AG20443 (cell line): ENCODE results near the gene UNG.
"Not testable (repeated sequence)": the region's sequence is repeated elsewhere in the genome, so short reads cannot be mapped to it uniquely, and the experiment has no call there.

ENCODE experiments used
- DNase-seq: peaks from one replicate; pipeline ENCODE4 v3.0.0; 2012; ENCODE audit warnings: low spot score, mixed read lengths

Gene UNG

GRCh38 chr12:109097435-109098182 lies at the start of gene UNG:
TSS of gene UNG (plus strand) at chr12:109097597. CDS start at chr12:109097680, 83 bp downstream.
- peak; percentile 99 for DNase-seq

GRCh38 chr12:109048706-109049105 lies 48.7 kb upstream of the UNG start:
- DNase-seq: not testable (repeated sequence)

DNA sequence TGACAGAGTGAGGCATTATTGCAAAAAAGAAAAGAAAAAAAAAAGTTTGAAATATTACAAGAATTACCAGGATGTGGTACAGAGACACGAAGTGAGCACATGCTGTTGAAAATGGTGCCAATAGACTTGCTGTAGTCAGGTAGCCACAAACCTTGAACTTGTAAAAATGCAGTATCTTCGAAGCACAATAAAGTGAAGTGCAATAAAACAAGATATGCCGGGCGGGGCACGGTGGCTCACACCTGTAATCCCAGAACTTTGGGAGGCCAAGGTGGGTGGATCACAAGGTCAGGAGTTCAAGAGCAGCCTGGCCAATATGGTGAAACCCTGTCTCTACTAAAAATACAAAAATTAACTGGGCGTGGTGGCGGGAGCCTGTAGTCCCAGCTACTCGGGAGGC lies 47.6 kb upstream of the UNG start:
- not testable (repeated sequence) for DNase-seq

GRCh38 chr12:109052097-109052413 lies 45.3 kb upstream of the UNG start:
- DNase-seq: no peak

DNA sequence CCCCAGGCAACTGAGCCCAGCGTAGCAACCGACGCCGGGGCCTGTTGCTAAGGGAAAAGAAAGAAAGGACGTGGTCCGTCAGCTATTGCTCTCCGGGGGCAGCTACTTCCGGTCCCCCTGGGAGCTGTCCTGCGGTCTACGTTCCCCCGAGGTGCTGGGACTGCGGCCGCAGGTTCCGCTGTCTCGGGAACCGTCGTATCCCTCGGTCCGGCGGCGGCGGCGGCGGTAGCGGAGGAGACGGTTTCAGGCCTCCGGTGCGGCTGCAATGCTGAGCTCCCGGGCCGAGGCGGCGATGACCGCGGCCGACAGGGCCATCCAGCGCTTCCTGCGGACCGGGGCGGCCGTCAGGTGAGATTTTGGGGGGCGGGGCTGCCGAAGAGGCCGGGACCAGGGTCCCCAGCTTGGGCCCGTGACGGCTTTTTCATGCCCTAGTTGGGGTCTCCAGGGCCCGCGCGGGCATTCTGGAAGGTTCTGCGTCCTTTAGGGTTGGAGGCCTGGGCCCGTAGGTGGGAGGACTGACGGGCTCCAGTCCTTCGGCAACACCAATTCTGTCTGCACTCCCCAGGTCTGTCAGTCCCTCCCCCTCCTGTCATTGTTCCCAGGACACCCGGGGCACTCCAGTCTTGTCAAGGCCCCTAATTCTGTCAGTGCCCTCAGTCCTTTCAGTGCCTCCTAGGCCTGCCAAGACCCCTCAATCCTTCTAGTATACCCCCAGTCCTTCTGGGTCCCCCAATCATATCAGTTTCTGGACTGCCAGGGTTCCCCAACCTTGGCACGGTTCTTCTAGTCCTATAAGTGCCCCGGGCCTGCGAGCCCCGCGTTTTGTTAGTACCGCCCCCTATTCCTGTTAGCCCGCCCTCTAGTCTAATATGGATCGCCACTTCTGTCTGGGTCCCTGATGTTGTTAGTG lies 44.7 kb upstream of the UNG start, which contains the start of gene USP30:
USP30 (plus strand) TSS at position 163 of the 910 bp plus-strand sequence; CDS start at position 266, 103 bp downstream.
- DNase-seq: peak; percentile 98

GRCh38 chr12:109053382-109054123 lies 43.8 kb upstream of the UNG start:
- DNase-seq: no peak

GRCh38 chr12:109054124-109054513 lies 43.3 kb upstream of the UNG start:
- not testable (repeated sequence) for DNase-seq

DNA sequence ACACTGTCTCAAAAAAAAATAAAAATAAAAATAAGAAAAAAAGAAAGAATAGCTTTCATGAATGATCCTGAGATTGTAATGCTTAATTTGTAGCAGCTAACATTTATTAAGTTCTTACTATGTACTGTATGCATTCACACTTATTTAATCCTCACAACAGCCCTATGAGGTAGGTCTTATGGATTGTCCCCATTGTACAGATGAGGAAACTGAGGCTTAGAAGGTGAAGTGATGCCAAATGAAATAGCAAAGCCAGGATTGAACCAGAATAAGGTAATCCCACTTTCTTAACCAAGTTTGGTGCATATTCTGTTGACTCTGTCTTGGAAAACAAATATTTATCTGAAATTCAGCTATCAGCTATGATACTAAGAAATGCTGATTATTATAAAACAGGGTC lies 42.9 kb upstream of the UNG start:
- no peak for DNase-seq

DNA sequence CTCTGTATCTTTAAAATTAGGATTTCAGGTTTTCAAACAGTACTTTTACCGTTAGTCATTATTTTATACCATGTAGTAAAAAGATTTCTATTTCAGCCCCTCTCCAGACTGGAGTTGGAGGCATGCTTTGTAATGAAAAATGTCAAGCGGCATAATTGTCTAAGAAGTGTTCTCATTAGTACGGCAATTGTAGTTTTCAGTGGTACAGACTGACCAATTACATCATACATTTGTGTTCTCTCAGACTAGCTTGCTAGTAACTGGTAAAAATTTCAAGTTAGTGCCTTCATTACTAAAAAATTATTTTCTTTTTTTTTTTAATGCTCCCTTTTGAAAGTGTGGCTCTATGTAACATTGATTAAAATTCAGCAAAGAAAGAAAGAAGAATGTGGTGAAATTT lies 40.5 kb upstream of the UNG start:
- no peak for DNase-seq

DNA sequence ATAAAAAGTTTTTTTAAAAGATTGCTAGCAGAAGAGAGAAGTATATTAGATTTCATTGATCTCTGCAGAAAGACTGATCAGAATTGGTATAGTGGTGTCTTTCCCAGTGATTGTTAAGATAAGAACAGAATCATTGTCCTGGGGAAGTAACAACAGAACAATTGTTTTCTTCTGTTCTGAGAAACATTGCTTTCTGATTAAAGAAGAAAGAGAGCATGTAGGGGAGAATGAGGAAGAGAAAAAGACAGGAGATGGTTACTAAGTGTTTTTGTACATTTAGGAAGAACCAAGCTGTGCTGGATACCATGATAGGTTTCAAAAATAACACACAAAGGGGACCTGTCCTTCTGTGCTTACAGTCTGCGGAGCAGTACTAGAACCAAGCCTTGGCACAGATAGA lies 40.0 kb upstream of the UNG start:
- no peak for DNase-seq

- DNase-seq: no peak
Observed at GRCh38 chr12:109058773-109059172, 38.6 kb upstream of the UNG start.

DNA sequence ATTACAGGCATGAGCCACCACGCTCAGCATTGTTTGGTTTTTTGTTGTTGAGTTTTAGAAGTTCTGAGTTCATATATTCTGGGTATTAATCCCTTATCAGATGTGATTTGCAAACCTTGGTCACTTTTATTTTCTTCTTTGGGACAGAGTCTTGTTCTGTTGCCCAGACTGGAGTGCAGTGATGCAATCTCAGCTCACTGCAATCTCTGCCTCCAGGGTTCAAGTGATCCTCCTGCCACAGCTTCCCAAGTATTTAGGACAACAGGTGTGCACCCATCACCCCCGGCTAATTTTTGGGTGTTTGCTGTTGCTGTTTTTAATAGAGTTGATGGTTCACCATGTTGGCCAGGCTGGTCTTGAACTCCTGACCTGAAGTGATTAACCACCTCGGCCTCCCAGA lies 33.3 kb upstream of the UNG start:
- no peak for DNase-seq

DNA sequence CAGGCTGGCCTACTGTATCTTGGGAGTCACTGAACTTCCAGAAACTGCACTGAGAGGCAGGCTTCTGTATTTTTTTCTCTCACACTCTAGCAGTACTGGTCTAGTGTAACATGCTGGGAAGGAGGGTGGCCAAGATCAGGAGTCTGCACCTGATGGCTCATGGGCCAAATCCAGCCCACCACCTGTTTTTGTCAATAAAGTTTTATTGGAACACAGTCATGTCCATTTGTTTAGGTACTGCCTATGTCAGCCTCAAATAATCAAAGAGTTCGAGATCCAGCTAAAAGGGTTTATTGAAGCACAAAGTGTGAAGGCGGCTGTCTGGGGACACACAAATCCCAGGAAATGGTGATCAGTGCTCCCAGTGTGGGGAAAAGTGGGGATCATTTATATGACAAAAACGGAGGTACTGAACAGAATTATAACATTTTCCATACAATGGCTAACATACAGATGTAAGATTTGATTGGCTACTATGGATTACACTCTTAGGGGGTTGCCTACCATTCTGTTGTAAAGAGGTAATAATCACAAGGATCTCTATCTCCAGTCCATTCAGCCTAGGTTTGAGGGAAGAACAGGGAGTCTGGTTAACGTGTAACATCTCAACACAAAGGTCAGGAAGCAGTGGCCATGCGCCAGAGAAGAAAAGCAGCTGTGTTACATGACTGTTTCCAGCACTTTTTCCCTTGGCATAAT lies 32.1 kb upstream of the UNG start:
- DNase-seq: no peak

DNA sequence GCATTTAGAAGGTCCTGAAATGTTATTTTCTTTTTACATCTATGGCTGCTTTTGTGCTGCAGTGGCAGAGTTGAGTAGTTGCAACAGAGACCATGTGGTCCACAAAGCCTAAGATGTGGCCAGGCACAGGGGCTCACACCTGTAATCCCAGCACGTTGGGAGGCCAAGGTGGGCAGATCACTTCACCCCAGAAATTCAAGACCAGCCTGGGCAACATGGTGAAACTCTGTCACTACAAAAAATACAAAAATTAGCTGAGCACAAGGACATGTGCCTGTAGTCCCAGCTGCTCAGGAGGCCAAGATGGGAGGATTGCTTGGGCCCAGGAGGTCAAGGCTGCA lies 31.6 kb upstream of the UNG start:
- no peak for DNase-seq

- no peak for DNase-seq
Observed at GRCh38 chr12:109069307-109070271, 27.8 kb upstream of the UNG start.

- DNase-seq: no peak
Observed at GRCh38 chr12:109074866-109075265, 22.5 kb upstream of the UNG start.

DNA sequence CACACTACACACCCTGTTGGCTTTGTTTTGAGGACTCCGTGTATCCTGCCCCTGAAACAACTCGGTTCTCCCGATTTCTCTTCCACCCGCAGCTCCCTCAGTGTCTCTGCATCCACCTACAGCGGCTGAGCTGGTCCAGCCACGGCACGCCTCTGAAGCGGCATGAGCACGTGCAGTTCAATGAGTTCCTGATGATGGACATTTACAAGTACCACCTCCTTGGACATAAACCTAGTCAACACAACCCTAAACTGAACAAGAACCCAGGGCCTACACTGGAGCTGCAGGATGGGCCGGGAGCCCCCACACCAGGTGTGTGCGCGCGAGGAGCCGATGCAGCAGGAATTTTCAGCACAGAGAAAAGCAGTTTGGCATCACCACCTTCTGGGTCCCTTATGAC lies 14.6 kb upstream of the UNG start:
- no peak for DNase-seq

DNA sequence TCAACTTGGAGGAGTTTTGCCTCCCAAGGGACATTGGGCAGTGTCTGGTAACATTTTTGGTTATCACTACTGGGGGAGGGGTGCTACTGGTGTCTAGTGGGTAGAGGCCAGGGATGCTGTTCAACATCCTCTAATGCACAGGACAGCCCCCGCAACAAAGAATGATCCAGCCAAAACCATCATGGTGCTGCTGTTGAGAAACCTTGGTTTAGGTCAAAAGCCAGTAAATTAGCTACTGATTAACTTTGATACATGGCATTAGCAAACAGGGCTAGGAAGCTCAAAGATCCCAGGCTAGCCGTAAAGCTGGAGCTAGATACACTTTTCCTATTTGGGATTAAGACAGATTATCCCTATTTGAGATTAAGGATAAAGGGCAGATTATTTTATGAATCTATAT lies 13.0 kb upstream of the UNG start:
- DNase-seq: no peak

DNA sequence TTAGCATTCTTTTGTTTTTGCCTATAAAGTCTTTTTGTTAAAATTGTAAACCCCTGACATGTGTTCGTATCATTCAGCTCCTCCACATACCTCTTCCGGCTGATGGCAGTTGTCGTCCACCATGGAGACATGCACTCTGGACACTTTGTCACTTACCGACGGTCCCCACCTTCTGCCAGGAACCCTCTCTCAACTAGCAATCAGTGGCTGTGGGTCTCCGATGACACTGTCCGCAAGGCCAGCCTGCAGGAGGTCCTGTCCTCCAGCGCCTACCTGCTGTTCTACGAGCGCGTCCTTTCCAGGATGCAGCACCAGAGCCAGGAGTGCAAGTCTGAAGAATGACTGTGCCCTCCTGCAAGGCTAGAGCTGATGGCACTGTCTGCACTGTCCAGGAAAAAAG lies 11.8 kb upstream of the UNG start:
- DNase-seq: no peak

- DNase-seq: no peak
Observed at GRCh38 chr12:109087250-109087649, 10.1 kb upstream of the UNG start.

- no peak for DNase-seq
Observed at GRCh38 chr12:109088818-109089217, 8.6 kb upstream of the UNG start.
